Osteoblast (primary cell): ENCODE data around the gene WNT7B. TPM values are rescaled to one million over a fixed set of nuclear protein-coding genes. Genes with fewer than 3 reads are reported as not detected.

ENCODE experiments used
- DNase-seq: peaks from one replicate; pipeline ENCODE4 v3.0.0; 2011; ENCODE audit warnings: low spot score, mixed read lengths; ENCODE audit not compliant: insufficient read length; ENCODE audit errors: missing footprints
- H2AFZ ChIP-seq: 2 replicates; pipeline ENCODE4 v1.6.0; 2011; ENCODE audit warnings: mild to moderate bottlenecking, low read length
- H3K27ac ChIP-seq: 2 replicates; pipeline ENCODE4 v1.5.1; 2011; ENCODE audit warnings: mild to moderate bottlenecking, low read depth, low read length, moderate library complexity
- H3K27me3 ChIP-seq: 2 replicates; pipeline ENCODE4 v1.6.0; 2012; ENCODE audit warnings: mild to moderate bottlenecking, control low read depth, inconsistent platforms, low read length, moderate library complexity; ENCODE audit not compliant: insufficient read depth
- H3K36me3 ChIP-seq: 2 replicates; pipeline ENCODE4 v1.5.1; 2011; ENCODE audit warnings: mild to moderate bottlenecking, low read length, control low read depth, moderate library complexity; ENCODE audit not compliant: insufficient read depth
- H3K4me1 ChIP-seq: 2 replicates; pipeline ENCODE4 v1.5.1; 2011; ENCODE audit warnings: mild to moderate bottlenecking, low read length, control low read depth, moderate library complexity; ENCODE audit not compliant: insufficient read depth
- H3K4me2 ChIP-seq: 2 replicates; pipeline ENCODE4 v1.6.0; 2011; ENCODE audit warnings: mild to moderate bottlenecking, low read length; ENCODE audit not compliant: insufficient read depth
- H3K4me3 ChIP-seq: fragments of 200-600 bp; sonication (generic); 3 replicates; pipeline ENCODE4 v1.5.1; 2012; ENCODE audit warnings: mild to moderate bottlenecking, low read length, inconsistent platforms; ENCODE audit not compliant: insufficient read depth
- H3K79me2 ChIP-seq: 2 replicates; pipeline ENCODE4 v1.6.0; 2012; ENCODE audit warnings: mild to moderate bottlenecking, low read length, control low read depth, inconsistent platforms; ENCODE audit not compliant: insufficient read depth
- H3K9me3 ChIP-seq: 2 replicates; pipeline ENCODE4 v1.5.1; 2011; ENCODE audit warnings: low read depth, low read length, control low read depth
- H4K20me1 ChIP-seq: 2 replicates; pipeline ENCODE4 v1.6.0; 2012; ENCODE audit warnings: mild to moderate bottlenecking, low read length, control low read depth; ENCODE audit not compliant: insufficient read depth
- total RNA-seq: library from RNA; depleted of rRNA; stranded (reverse); fragments of >200 nt; gene quantifications from 2 replicates; pipeline ENCODE4 v1.2.3, GENCODE V29; 2012
- TF ChIP-seq, protein P1 (sequence below): IDR thresholded peaks from 2 replicates; pipeline ENCODE4 v1.5.1; 2011; ENCODE audit warnings: mild to moderate bottlenecking, low read depth, low read length, moderate library complexity; ENCODE audit errors: extremely low read depth

WNT7B gene
- total RNA-seq, 1 donor: not detected

DNA sequence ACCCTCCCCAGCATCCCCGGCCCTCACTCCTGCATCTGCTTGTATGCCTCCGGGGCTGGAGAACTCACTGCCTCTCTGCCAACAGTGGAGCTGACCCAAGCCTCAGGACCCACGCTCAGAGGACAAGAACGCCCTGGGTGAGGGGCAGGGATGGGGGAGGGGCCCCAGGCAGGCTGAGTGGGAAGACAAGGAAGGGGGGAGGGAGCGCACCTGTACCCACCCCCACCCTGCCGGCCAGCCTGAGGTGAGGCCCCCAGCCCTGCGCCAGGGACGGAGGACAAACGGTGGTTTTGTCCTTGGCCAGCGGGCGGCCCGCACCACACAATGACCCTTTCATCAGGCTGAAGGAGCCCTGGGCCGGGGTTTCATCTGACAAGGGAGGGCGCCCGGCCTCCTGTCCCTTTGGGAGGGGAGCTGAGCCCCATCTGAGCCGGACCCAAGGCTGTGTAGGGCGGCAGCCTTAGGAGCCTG lies 10.0 kb downstream of the WNT7B start:
- no peak overlapping the region for H3K27ac ChIP-seq
- peaks cover 20% of the 10 kb centered on the region for H3K4me1 ChIP-seq
- TF ChIP-seq, protein P1, sequence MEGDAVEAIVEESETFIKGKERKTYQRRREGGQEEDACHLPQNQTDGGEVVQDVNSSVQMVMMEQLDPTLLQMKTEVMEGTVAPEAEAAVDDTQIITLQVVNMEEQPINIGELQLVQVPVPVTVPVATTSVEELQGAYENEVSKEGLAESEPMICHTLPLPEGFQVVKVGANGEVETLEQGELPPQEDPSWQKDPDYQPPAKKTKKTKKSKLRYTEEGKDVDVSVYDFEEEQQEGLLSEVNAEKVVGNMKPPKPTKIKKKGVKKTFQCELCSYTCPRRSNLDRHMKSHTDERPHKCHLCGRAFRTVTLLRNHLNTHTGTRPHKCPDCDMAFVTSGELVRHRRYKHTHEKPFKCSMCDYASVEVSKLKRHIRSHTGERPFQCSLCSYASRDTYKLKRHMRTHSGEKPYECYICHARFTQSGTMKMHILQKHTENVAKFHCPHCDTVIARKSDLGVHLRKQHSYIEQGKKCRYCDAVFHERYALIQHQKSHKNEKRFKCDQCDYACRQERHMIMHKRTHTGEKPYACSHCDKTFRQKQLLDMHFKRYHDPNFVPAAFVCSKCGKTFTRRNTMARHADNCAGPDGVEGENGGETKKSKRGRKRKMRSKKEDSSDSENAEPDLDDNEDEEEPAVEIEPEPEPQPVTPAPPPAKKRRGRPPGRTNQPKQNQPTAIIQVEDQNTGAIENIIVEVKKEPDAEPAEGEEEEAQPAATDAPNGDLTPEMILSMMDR: no peak
- no peak overlapping the region for H3K4me2 ChIP-seq
- DNase-seq: no peak
- no peak overlapping the region for H2AFZ ChIP-seq
- peaks cover 3% of the 10 kb centered on the region for H4K20me1 ChIP-seq
- H3K4me3 ChIP-seq: no peak overlapping the region
- no peaks in the 10 kb centered on the region for H3K9me3 ChIP-seq
- H3K79me2 ChIP-seq: no peaks in the 10 kb centered on the region
- no peaks in the 10 kb centered on the region for H3K36me3 ChIP-seq
- peaks cover 11% of the 10 kb centered on the region for H3K27me3 ChIP-seq

DNA sequence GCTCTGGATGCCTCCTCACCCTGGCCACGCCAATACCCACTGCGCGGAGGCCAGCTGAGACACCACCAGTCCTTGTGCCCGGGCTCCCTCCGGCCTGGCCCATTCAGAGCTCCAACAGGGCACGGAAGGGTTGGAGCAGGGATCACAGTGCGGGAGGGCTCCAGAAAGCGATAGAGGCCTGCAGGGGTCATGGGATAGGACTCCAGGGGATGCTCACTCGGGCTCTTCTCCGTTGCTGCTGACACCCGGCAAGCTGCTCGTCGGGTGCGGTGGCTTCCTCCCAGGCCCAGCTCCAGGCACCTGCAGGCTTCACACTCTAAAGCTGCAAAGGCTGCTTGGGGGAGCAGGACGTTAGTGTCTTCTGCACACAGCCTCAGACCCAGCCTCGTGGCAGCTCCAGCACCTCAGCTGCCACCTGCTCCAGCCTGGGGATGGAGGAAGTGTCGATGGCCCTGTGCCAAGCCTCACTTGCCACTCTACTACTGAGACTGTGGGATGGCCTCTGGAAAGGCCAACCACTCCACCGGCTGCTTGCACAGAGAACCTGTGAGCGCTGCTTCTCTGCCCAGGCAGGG lies 10.6 kb downstream of the WNT7B start:
- Histone ChIP-seq H4K20me1 (peaks cover 3% of the 10 kb centered on the region), H3K9me3 (no peaks in the 10 kb centered on the region), H3K4me1 (peaks cover 18% of the 10 kb centered on the region), H3K27ac (no peak overlapping the region), H3K4me2 (no peak overlapping the region), H3K79me2 (no peaks in the 10 kb centered on the region), H3K27me3 (peaks cover 6% of the 10 kb centered on the region), H2AFZ (no peak overlapping the region), H3K4me3 (no peak overlapping the region), H3K36me3 (no peaks in the 10 kb centered on the region)
- DNase-seq: no peak
- TF ChIP-seq, protein P1: no peak

DNA sequence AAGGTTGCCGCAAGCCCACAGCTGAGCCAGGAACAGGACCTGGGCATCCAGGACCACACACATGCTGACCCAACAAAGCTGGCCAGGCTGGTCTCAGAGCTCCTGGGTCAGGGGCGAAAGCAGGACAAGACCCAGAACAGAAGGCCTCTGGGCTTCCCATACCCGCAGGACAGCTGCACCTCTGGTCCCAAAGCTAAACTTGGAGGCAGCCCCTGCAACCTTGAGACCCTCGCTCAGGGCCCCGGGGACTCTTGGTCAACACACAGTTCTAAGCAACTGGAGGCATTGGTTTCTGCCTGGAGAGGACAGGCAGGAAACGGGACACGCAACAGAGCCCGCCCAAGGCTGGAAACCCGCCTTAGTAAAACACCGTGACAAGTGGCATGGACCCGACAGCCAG lies 11.4 kb downstream of the WNT7B start:
- Histone ChIP-seq H3K4me1 (peaks cover 14% of the 10 kb centered on the region), H3K36me3 (no peaks in the 10 kb centered on the region), H3K4me2 (no peak overlapping the region), H3K27ac (no peak overlapping the region), H3K27me3 (no peaks in the 10 kb centered on the region), H2AFZ (no peak overlapping the region), H3K4me3 (no peak overlapping the region), H4K20me1 (peaks cover 3% of the 10 kb centered on the region), H3K9me3 (no peaks in the 10 kb centered on the region), H3K79me2 (no peaks in the 10 kb centered on the region)
- DNase-seq: peak; percentile 92
- TF ChIP-seq, protein P1: no peak

DNA sequence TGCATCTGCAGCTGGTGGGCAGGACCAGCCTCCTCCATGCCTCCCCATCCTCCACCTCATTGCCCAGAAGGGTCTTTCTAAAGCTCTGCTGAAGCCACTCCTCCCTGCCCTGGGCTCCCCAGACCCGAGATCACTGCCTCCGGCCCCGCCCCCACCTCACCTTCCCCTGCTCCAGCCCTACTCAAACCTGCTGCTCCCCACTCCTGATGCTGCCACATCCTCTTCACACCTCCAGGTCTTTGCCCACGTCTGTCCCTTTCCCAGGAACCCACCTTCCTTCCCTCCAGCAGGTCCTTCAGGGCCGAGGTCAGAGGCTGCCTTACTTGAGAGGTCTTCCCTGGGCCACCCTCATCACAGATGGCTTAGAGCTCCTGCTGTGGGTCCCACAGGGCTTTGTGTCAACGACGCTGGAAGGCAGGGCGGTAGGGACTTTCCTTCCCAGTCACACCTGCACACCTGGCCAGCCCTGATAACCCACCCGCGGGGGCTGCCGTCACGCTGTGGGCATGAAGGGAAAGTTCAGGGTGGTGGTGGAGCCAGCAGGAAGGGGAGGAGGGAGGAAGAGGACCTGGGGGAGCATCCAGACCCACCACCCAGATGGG lies 11.9 kb downstream of the WNT7B start:
- no peak overlapping the region for H2AFZ ChIP-seq
- H3K27me3 ChIP-seq: no peaks in the 10 kb centered on the region
- H3K4me1 ChIP-seq: peaks cover 14% of the 10 kb centered on the region
- no peak overlapping the region for H3K27ac ChIP-seq
- DNase-seq: no peak
- no peaks in the 10 kb centered on the region for H3K9me3 ChIP-seq
- no peaks in the 10 kb centered on the region for H3K79me2 ChIP-seq
- H4K20me1 ChIP-seq: peaks cover 3% of the 10 kb centered on the region
- H3K4me2 ChIP-seq: no peak overlapping the region
- H3K4me3 ChIP-seq: no peak overlapping the region
- TF ChIP-seq, protein P1: no peak
- no peaks in the 10 kb centered on the region for H3K36me3 ChIP-seq
